Natural killer cell treated with Interleukin-12 subunit alpha and Interleukin-12 subunit beta and Interleukin-15 and Interleukin-18, amount 100 ng/mL, for 72 hours (primary cell): ENCODE results near the gene FDXR. TPM values are rescaled to one million over a fixed set of nuclear protein-coding genes. Genes with fewer than 3 reads are reported as not detected.
A peak's percentile ranks its signal among the peaks of the same experiment; 100 is the strongest.

ENCODE experiments used
- ATAC-seq, 2 donors: fragments of 150-1000 bp; cut with Tn5 transposase in 1 of 2; sonication (Bioruptor Pico), chemical (Tn5 transposase) in 1 of 2; 2 replicates each; pipeline ENCODE4 v1.10.0; 2021
- DNase-seq: peaks from one replicate; pipeline ENCODE4 v3.0.0; 2022; ENCODE audit warnings: low spot score
- H3K27ac Mint-ChIP-seq, 2 donors: 1 replicate in 1 of 2; 2 replicates in 1 of 2; pipeline ENCODE4 v1.8.0; 2022; ENCODE audit warnings: mixed read lengths in 2 of 2, mild to moderate bottlenecking in 1 of 2, moderate library complexity in 1 of 2
- H3K27me3 Mint-ChIP-seq, 2 donors: 1 replicate in 1 of 2; 2 replicates in 1 of 2; pipeline ENCODE4 v1.8.0; 2022; ENCODE audit warnings: mixed read lengths in 2 of 2
- H3K36me3 Mint-ChIP-seq: one replicate; pipeline ENCODE4 v1.8.0; 2022; ENCODE audit warnings: mixed read lengths
- H3K4me1 Mint-ChIP-seq, 2 donors: 1 replicate in 1 of 2; 2 replicates in 1 of 2; pipeline ENCODE4 v1.8.0; 2022; ENCODE audit warnings: low read depth in 2 of 2, mixed read lengths in 2 of 2, mild to moderate bottlenecking in 1 of 2
- H3K4me3 Mint-ChIP-seq: one replicate; pipeline ENCODE4 v1.8.0; 2022; ENCODE audit warnings: mixed read lengths
- H3K9me3 Mint-ChIP-seq: 2 replicates; pipeline ENCODE4 v1.8.0; 2022; ENCODE audit warnings: mixed read lengths
- total RNA-seq, 2 donors: library from RNA; stranded (reverse); gene quantifications; one replicate each; pipeline ENCODE4 v1.2.3, GENCODE V29; 2022

FDXR gene
- total RNA-seq, 2 donors from 2014 or later = 9.8 to 16.7 TPM

DNA sequence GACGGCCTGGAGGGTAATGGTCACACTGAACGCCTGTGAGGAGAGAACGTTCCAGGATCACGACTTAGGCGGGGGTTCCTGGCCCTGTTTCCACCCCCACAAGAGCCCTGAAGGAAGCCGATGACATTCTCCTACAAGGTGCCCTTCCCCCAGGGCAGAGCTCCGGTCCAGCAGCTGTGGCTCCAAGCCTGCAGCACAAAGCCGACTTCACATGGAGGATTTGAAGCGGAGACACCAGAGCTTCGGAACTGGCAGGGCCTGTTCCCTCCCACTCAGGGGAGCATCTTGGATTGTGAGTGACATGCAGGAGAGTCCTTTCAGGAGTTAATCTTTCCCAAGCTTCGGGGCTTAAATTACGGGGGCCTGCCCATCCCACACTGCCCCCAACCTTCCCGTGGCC, 15.7 kb upstream of the FDXR start:
- H3K4me1 Mint-ChIP-seq = no peaks in the 10 kb centered on the region
- no peaks in the 10 kb centered on the region for H3K36me3 Mint-ChIP-seq
- H3K4me3 Mint-ChIP-seq = no peak overlapping the region
- ATAC-seq = no peak
- no peaks in the 10 kb centered on the region for H3K9me3 Mint-ChIP-seq
- H3K27ac Mint-ChIP-seq = no peak overlapping the region
- DNase-seq = no peak
- peaks cover 12 to 24% of the 10 kb centered on the region in 2 donors for H3K27me3 Mint-ChIP-seq

GRCh38 chr17:74883241-74883745, 10.5 kb upstream of the FDXR start:
- no peak overlapping the region for H3K27ac Mint-ChIP-seq
- no peak overlapping the region for H3K4me3 Mint-ChIP-seq
- ATAC-seq = no peak
- no peaks in the 10 kb centered on the region for H3K9me3 Mint-ChIP-seq
- no peaks in the 10 kb centered on the region for H3K4me1 Mint-ChIP-seq
- H3K36me3 Mint-ChIP-seq = no peaks in the 10 kb centered on the region
- peaks cover 6 to 24% of the 10 kb centered on the region in 2 donors for H3K27me3 Mint-ChIP-seq
- no peak for DNase-seq

DNA sequence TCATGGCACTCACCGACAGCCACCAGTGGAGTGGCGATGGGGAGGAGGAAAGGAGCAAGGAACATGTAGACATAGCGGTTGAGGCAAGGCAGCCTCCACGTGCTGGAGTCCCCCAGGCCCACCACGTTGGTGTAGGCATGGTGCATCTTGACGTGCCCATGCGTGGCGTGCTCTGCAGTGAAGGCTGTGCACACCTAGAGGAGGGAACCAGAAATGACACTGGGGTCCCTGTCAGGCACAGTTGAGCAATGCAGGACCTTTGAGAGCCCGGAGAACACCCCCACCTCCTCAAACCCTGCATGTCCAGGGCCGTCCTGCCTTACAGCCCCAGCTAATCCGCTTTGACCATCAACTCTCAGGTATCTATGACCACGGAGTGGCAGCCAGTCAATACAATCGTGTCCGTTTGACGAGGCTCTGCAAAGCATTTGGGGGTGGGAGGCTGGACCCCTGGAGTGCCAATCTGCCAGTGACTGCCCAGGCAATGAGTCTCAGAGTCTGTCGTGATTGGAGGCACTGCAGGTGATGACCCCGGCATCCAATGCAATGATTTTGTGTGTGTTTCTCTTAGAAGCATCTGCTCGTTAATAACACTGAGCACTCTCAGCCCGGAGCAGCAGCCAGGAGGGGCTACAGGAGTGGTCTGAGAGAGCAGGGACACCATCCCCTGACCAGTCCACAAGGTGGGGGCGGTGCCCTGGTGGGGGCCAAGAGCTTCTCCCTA, 9.9 kb upstream of the FDXR start:
- Mint-ChIP-seq H3K9me3 (no peaks in the 10 kb centered on the region), H3K27ac (no peak overlapping the region), H3K27me3 (peaks cover 6 to 24% of the 10 kb centered on the region in 2 donors), H3K4me3 (no peak overlapping the region), H3K4me1 (no peaks in the 10 kb centered on the region), H3K36me3 (no peaks in the 10 kb centered on the region)
- no peak for DNase-seq
- no peak for ATAC-seq

DNA sequence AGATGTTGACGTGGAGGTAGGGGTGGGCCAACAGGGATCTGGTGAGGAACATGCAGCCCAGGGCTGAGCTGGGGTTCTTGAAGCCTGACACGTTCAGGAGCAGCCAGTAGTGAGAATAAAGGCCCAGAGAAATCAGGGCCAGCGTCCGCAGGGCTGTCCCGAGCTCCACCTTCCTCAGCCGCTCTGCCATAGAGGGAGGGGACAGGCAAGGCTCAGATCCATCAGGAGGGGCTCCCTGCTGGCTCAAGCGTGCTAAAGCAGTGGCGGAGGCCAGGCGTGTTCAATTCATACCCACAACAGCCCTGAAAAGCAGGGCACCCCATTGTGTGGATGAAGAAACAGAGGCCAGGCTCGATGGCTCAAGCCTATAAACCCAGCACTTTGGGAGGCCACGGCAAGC, 8.3 kb upstream of the FDXR start:
- H3K4me3 Mint-ChIP-seq = no peak overlapping the region
- H3K9me3 Mint-ChIP-seq = no peaks in the 10 kb centered on the region
- H3K27ac Mint-ChIP-seq = no peak overlapping the region
- H3K27me3 Mint-ChIP-seq = peaks cover 6 to 17% of the 10 kb centered on the region in 2 donors
- ATAC-seq (no peak), DNase-seq (no peak)
- no peaks in the 10 kb centered on the region for H3K36me3 Mint-ChIP-seq
- H3K4me1 Mint-ChIP-seq = no peaks in the 10 kb centered on the region

DNA sequence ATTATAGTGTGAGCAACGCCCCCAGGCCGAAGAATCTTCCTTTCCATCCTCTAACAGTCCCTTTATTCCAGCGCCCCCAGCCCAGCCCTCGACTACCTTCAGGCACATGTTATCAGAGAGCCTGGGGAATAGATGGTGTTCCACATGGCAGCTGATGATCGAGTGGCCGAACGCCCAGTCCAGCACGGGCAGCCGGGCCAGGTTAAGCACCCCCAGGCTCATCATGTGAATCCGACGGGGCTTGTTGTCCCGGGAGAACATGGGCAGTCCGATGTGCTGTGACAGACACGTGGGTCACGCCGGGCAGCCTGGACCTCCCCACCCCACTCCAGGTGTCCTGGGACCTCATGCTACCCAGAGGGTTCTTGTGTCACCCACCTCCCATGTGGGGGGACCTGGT, 6.5 kb upstream of the FDXR start:
- no peak overlapping the region for H3K27ac Mint-ChIP-seq
- no peak for DNase-seq
- ATAC-seq = no peak
- no peaks in the 10 kb centered on the region for H3K36me3 Mint-ChIP-seq
- H3K4me3 Mint-ChIP-seq = no peak overlapping the region
- H3K27me3 Mint-ChIP-seq = peaks cover under 1 to 3% of the 10 kb centered on the region in 2 donors
- H3K9me3 Mint-ChIP-seq = no peaks in the 10 kb centered on the region
- peaks cover 0 to 4% of the 10 kb centered on the region in 2 donors for H3K4me1 Mint-ChIP-seq

DNA sequence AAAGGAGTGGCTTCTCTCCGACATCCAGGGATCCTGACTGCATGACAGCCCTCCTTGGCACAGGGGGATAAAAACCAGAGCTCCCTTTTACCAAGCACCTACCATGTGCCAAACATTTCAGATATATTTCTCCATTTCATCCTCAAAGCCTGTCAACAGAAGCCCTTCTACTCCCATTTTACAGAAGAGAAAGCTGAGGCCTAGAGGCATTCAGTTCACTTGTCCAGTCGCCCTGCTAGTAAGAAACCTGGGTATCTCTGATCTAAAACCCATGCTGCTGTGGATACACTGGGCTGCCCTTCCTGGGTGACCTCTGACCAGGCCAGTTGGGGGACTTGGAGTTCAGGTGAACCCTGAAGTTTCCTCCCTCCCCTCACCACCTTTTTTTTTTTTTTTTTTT, 5.9 kb upstream of the FDXR start:
- Mint-ChIP-seq H3K4me3 (no peak overlapping the region), H3K4me1 (peaks cover 5 to 8% of the 10 kb centered on the region in 2 donors), H3K9me3 (no peaks in the 10 kb centered on the region), H3K27me3 (no peaks in the 10 kb centered on the region), H3K36me3 (no peaks in the 10 kb centered on the region), H3K27ac (no peak overlapping the region)
- DNase-seq = no peak
- no peak for ATAC-seq

DNA sequence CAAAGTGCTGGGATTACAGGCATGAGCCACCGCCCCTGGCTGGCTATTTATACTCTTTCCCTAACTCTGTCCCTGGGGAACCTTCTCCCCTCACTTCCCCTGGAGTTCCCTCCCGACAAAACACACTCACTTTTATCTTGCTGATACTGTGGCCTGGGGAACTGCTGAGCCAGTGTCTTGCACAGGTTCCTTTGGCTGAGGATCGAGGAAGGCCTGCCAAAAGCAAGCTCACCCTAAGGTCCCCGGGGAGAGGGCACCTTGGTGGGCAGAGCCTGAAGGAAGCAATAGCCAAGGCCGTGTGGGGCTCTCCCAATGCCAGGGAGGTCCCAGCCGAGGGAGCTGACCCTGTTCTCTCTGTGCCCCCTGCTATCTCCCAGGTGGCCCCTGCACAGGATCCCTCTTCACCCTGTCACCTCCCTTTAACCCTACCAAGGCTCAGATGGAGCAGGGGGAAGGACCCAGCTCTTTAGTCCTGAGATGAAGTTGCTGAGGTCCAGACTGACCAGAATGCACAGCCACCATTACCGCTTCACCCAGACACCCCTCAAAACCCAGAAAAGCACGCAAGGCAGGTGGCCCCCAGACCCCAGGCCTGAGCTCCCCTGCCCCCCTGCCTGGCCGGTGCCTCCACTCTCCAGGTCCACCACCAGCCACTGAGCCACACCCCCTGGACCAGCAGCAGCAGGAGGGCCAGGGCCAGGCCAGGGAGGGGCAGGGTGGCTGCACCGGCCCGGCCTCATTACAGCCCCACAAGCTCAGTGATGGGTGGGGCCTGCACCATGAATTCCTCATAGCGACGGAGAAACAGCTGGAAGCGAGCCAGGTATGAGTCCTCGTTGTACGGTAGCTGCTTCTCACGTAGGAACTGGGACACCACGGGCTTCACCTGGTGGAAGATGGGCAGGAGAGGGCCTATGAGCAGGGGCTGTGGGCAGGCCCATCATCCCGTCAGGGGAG, 5.1 kb upstream of the FDXR start:
- Mint-ChIP-seq H3K27me3 (no peaks in the 10 kb centered on the region), H3K36me3 (no peaks in the 10 kb centered on the region), H3K4me1 (peaks cover 10 to 13% of the 10 kb centered on the region in 2 donors), H3K4me3 (no peak overlapping the region), H3K9me3 (no peaks in the 10 kb centered on the region), H3K27ac (no peak overlapping the region)
- ATAC-seq = no peak
- no peak for DNase-seq

GRCh38 chr17:74875977-74876593, 3.3 kb upstream of the FDXR start:
- no peak overlapping the region for H3K27ac Mint-ChIP-seq
- H3K36me3 Mint-ChIP-seq = no peaks in the 10 kb centered on the region
- DNase-seq (no peak), ATAC-seq (no peak)
- H3K9me3 Mint-ChIP-seq = no peaks in the 10 kb centered on the region
- H3K4me1 Mint-ChIP-seq = peaks cover 25 to 27% of the 10 kb centered on the region in 2 donors
- H3K27me3 Mint-ChIP-seq = no peaks in the 10 kb centered on the region
- H3K4me3 Mint-ChIP-seq = no peak overlapping the region

GRCh38 chr17:74875155-74875976, 2.6 kb upstream of the FDXR start:
- no peaks in the 10 kb centered on the region for H3K36me3 Mint-ChIP-seq
- ATAC-seq (no peak), DNase-seq (no peak)
- no peak overlapping the region for H3K27ac Mint-ChIP-seq
- H3K4me3 Mint-ChIP-seq = no peak overlapping the region
- peaks cover 25 to 27% of the 10 kb centered on the region in 2 donors for H3K4me1 Mint-ChIP-seq
- no peaks in the 10 kb centered on the region for H3K27me3 Mint-ChIP-seq
- H3K9me3 Mint-ChIP-seq = no peaks in the 10 kb centered on the region

- no peak for ATAC-seq
- H3K9me3 Mint-ChIP-seq = no peaks in the 10 kb centered on the region
- H3K4me1 Mint-ChIP-seq = peaks cover 25 to 27% of the 10 kb centered on the region in 2 donors
- no peak overlapping the region for H3K27ac Mint-ChIP-seq
- DNase-seq = no peak
- no peaks in the 10 kb centered on the region for H3K36me3 Mint-ChIP-seq
- peak overlapping the region; percentile 99 for H3K4me3 Mint-ChIP-seq
- H3K27me3 Mint-ChIP-seq = no peaks in the 10 kb centered on the region
These were observed 1.8 kb upstream of the FDXR start for GRCh38 chr17:74874615-74875037.

DNA sequence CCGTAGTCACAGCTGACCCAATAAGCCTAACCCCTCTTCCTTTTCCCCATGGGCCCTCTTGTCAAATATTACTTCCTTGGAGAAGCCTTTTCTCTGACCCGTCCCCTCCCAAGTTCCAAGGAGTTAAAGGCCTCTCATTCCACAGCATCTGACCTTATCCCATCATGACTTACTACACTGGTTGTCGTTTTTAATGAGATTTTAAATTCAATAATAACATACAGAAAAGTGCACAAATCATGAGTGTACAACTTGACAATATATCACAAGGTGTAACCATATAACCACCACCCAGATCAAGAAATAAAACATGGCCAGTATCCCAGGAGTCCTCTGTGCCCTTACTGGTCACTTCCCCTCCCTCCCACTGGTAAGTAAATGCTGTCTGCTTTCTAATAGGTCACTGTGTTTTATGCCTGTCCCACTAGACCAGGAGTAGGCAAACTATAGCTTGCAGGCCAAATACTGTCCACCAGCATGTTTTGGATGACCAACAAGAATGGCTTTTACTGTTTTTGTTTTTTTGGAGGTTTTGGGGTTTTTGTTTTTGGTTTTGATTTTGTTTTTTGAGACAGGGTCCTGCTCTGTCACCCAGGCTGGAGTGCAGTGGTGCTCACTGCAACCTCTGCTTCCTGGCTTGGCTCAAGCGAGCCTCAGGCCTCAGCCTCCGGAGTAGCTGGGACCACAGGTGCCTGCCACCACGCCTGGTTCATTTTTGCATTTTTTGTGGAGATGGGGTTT, 1.2 kb upstream of the FDXR start:
- ATAC-seq = no peak
- H3K27ac Mint-ChIP-seq = peak overlapping the region; percentile 86 to 97

GRCh38 chr17:74873037-74873873, 461 bp upstream of the FDXR start:
- Mint-ChIP-seq H3K36me3 (no peaks in the 10 kb centered on the region), H3K4me1 (peaks cover 25 to 27% of the 10 kb centered on the region in 2 donors), H3K27ac (peak overlapping the region; percentile 86 to 97), H3K9me3 (no peaks in the 10 kb centered on the region), H3K27me3 (no peaks in the 10 kb centered on the region), H3K4me3 (peak overlapping the region; percentile 99)
- DNase-seq (peak; percentile 99), ATAC-seq (peak; percentile 97)

More for the DNA sequence above, 1.2 kb upstream of the FDXR start:
- no peaks in the 10 kb centered on the region for H3K9me3 Mint-ChIP-seq
- H3K4me3 Mint-ChIP-seq = peak overlapping the region; percentile 99
- peaks cover 25 to 27% of the 10 kb centered on the region in 2 donors for H3K4me1 Mint-ChIP-seq
- no peaks in the 10 kb centered on the region for H3K27me3 Mint-ChIP-seq
- no peaks in the 10 kb centered on the region for H3K36me3 Mint-ChIP-seq
- no peak for DNase-seq
